A549 (cell line): ENCODE data around the gene UBE2E2.

Experiments
- CEBPB ChIP-seq, 2 experiments: fragments of >200 bp in 1 of 2; sonication (Bioruptor Twin) in 1 of 2; formaldehyde crosslinking in 1 of 2; IDR thresholded peaks; 2 replicates each; pipeline ENCODE4 v1.6.1; 2012 to 2016
- CHD2 ChIP-seq: fragments of 150-350 bp; IDR thresholded peaks from 2 replicates; pipeline ENCODE4 v1.6.1; 2014; ENCODE audit warnings: low read length; ENCODE audit not compliant: partially characterized antibody
- CTCF ChIP-seq: fragments of >200 bp; sonication (Bioruptor Twin); formaldehyde crosslinking; IDR thresholded peaks from 3 replicates; pipeline ENCODE4 v1.5.1; 2016
- KDM1A ChIP-seq: fragments of 200-600 bp; sonication (generic); IDR thresholded peaks from 2 replicates; pipeline ENCODE4 v1.6.1; 2016; ENCODE audit warnings: low read depth, mild to moderate bottlenecking
- MYC ChIP-seq: IDR thresholded peaks from 2 replicates; pipeline ENCODE4 v1.6.1; 2012; ENCODE audit warnings: mild to moderate bottlenecking, inconsistent platforms, low read length, improper control_type of control experiment, borderline replicate concordance
- REST ChIP-seq: fragments of 200-600 bp; sonication (generic); IDR thresholded peaks from 2 replicates; pipeline ENCODE4 v1.6.1; 2016; ENCODE audit warnings: antibody characterized with exemption, mild to moderate bottlenecking, moderate library complexity

DNA sequence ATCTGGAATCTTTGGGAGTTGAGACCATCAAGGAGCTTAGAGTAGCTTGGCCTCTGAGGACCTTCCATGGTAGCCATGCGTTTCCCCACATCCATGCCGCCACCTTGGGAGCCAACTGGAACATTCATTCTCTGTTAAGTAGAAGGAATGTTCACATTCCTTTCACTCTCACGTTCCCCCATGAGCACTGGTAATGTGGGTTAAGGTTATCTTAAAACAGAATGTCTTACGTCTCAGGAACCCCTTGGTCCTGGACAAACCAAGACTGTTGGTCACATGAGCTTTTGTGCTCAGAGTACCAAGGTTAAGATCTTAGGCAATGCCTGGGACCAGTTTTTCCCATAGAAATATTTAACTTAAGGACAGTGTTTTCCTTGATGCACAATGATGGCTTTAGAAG, 390.9 kb downstream of the UBE2E2 start:
- TF ChIP-seq CEBPB (IDR thresholded peaks at IDR 0.05) (no peak), REST (no peak), CTCF (no peak), CHD2 (no peak), KDM1A (no peak), MYC (no peak)
